RWPE2 (cell line): ENCODE results near the gene PLVAP.

ENCODE experiments used
- ATAC-seq: fragments of 200-7000 bp; cut with Tn5 transposase; 3 replicates; pipeline ENCODE4 v1.9.1; 2021; ENCODE audit warnings: low read depth
- DNase-seq: peaks from one replicate; pipeline ENCODE4 v3.0.0-alpha.2; 2020; ENCODE audit warnings: low spot score
- H3K27ac ChIP-seq: fragments of 450-650 bp; 2 replicates; pipeline ENCODE4 v1.5.1; 2017; ENCODE audit warnings: mild to moderate bottlenecking; ENCODE audit not compliant: poor library complexity, severe bottlenecking
- H3K27me3 ChIP-seq: fragments of 250-450 bp; sonication (Bioruptor Pico); 2 replicates; pipeline ENCODE4 v1.5.1; 2021; ENCODE audit warnings: mild to moderate bottlenecking, moderate library complexity; ENCODE audit not compliant: insufficient read depth, poor library complexity, severe bottlenecking
- H3K36me3 ChIP-seq: fragments of 250-450 bp; sonication (Bioruptor Pico); 2 replicates; pipeline ENCODE4 v1.5.1; 2020; ENCODE audit warnings: low read depth, mild to moderate bottlenecking, moderate library complexity
- H3K4me1 ChIP-seq: fragments of 250-450 bp; sonication (Bioruptor Pico); 2 replicates; pipeline ENCODE4 v1.5.1; 2021; ENCODE audit warnings: mild to moderate bottlenecking, moderate library complexity; ENCODE audit not compliant: insufficient read depth, poor library complexity, severe bottlenecking
- H3K4me3 ChIP-seq: fragments of 250-450 bp; sonication (Bioruptor Pico); 2 replicates; pipeline ENCODE4 v1.5.1; 2021; ENCODE audit warnings: mild to moderate bottlenecking, moderate library complexity; ENCODE audit not compliant: severe bottlenecking
- H3K9me3 ChIP-seq: fragments of 250-450 bp; sonication (Bioruptor Pico); 2 replicates; pipeline ENCODE4 v1.5.1; 2021; ENCODE audit warnings: mild to moderate bottlenecking, moderate library complexity; ENCODE audit not compliant: severe bottlenecking
- TF ChIP-seq, protein P1 (sequence below): fragments of 450-650 bp; IDR thresholded peaks from one replicate; pipeline ENCODE4 v1.5.1; 2017; ENCODE audit warnings: mild to moderate bottlenecking, moderate library complexity; ENCODE audit not compliant: poor library complexity, severe bottlenecking

PLVAP gene

DNA sequence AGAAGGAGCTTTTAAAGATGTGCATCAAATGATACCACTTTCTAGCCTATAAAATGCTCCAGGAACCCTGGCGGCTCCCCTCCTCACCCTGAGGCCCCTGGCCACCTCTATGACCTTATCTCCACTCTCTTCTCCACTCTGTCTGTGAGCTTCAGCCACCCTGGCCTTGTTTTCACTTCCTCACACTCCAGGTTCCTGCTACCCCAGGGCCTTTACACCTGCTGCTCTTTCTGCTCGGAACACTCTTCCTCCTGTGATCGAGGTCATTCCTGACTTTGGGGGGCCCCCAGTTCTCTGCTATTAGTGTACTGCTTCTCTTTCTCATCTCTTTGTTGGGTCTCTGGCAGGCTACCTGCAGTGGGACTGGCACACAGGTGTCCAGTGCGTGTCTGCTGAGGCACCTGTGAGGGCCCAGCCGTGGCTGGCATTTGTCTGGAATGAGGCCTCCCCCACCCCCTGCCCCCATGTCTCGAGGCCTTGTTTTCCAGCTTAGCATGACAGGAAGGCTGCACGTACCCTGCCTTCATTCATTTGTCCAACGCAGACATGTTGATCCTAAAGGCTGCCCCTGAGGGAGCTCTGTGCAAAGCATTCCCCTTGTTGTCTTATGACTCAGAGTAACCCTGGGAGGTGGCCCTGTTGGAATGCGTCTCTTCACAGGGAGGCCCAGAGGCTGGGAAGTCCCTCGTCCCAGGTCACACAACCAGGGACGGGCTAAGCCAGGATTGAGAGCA, 65.5 kb downstream of the PLVAP start:
- H3K4me1 ChIP-seq: peaks cover 9% of the 10 kb centered on the region
- ATAC-seq: peak; percentile 46; the same call in 2 of the 3 replicates
- no peaks in the 10 kb centered on the region for H3K9me3 ChIP-seq
- H3K27me3 ChIP-seq: no peaks in the 10 kb centered on the region
- no peak overlapping the region for H3K4me3 ChIP-seq
- H3K27ac ChIP-seq: peak overlapping the region; percentile 66
- peaks cover 34% of the 10 kb centered on the region for H3K36me3 ChIP-seq
- no peak for DNase-seq
- TF ChIP-seq, protein P1, sequence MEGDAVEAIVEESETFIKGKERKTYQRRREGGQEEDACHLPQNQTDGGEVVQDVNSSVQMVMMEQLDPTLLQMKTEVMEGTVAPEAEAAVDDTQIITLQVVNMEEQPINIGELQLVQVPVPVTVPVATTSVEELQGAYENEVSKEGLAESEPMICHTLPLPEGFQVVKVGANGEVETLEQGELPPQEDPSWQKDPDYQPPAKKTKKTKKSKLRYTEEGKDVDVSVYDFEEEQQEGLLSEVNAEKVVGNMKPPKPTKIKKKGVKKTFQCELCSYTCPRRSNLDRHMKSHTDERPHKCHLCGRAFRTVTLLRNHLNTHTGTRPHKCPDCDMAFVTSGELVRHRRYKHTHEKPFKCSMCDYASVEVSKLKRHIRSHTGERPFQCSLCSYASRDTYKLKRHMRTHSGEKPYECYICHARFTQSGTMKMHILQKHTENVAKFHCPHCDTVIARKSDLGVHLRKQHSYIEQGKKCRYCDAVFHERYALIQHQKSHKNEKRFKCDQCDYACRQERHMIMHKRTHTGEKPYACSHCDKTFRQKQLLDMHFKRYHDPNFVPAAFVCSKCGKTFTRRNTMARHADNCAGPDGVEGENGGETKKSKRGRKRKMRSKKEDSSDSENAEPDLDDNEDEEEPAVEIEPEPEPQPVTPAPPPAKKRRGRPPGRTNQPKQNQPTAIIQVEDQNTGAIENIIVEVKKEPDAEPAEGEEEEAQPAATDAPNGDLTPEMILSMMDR: no peak

DNA sequence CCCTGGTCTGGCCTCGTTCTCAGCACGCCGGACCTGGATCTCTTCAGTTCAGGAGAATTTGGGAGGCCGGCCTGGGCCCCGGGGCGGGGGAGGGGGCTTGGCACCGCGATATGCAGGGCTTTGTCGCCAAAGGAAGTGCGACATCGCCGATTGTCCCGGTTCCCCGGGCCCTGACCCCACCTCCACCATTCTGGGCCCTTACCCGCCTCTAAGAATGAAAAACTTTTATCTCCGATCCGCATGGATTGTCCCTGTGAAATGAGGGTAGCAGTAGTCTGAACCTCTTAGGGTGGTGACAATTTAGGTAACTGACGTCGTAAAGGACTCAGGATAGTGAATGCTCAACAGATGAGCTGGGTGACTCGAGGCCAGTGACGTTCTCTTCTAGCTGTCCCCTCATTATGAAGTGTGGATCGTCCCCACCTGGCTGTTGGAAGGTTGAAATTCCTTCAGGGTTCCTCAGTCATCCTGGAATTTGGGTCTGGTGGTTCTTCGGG, 67.1 kb downstream of the PLVAP start:
- ATAC-seq (no peak), DNase-seq (no peak)
- H3K27me3 ChIP-seq: no peaks in the 10 kb centered on the region
- H3K36me3 ChIP-seq: peaks cover 24% of the 10 kb centered on the region
- peak overlapping the region; percentile 66 for H3K27ac ChIP-seq
- peaks cover 9% of the 10 kb centered on the region for H3K4me1 ChIP-seq
- TF ChIP-seq, protein P1: no peak
- peak overlapping the region; percentile 60 for H3K4me3 ChIP-seq
- H3K9me3 ChIP-seq: no peaks in the 10 kb centered on the region

DNA sequence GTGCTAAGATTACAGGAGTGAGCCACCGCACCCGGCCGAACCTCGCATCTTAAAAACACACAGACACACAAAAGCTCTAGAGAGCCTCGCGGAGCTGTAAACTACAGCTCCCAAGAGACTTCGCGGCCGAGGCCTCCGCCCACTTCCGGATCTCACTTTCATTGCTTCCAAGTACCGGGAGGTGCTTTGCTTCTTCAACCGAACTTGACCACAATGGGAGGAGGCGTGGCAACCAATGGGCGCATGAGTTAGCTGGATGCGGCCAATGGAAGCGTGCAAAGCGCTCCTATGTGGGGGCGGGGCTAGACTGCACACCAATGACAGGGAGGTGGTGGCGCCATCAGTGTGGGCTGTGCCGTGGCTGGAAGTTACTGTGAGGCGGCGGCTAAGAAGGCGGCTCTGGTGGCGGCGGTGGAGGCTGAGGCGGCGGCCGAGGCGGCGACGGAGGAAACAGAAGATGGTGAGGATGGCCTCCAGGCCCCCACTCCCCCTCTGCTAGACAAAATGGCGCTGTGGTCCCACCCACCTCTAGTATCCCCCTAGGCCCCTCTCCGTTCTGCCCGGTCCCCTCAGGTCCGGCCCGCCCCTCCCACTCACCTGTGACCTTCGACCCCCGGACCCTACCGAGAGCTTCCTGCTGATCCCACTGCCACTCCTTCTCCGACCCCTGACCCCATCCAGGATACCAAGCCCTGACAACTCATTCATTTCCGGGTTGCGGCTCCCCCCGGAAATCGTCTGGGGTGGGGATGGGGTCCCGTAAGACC, 67.8 kb downstream of the PLVAP start, which contains the start of gene DDA1:
DDA1 (plus strand) TSS at position 366 of the 767 bp plus-strand sequence; CDS start at position 458, 92 bp downstream.
- peaks cover 11% of the 10 kb centered on the region for H3K4me1 ChIP-seq
- TF ChIP-seq, protein P1: no peak
- peaks cover 19% of the 10 kb centered on the region for H3K36me3 ChIP-seq
- peak; percentile 80 for ATAC-seq
- H3K27ac ChIP-seq: peak within 1 kb of the TSS; percentile 66
- H3K27me3 ChIP-seq: no peaks in the 10 kb centered on the region
- peak; percentile 99 for DNase-seq
- peak within 1 kb of the TSS; percentile 60 for H3K4me3 ChIP-seq
- no peaks in the 10 kb centered on the region for H3K9me3 ChIP-seq

DNA sequence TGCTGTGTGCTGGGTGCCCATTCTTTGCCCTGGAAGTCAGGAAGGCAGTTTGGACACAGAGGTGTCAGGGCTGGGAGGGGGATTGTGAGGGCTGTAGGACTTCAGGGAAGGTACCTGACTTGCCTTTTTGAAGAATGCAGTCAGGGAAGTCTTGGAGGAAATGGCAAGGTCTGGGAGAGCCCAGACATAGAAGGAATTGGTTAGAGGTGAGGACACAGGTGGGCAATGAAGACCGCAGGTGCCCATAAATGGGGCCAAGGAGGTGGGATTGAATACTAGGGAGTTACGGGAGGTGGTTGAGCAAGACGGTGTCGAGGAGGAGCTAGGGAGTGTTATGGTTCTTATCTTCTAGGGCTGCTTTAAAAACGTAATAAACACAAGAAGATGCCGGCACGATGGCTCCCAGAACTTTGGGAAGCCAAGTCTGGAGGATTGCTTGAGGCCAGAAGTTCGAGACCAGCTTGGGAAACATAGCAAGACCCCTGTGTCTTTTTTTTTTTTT, 69.2 kb downstream of the PLVAP start:
- Histone ChIP-seq H3K9me3 (no peaks in the 10 kb centered on the region), H3K4me1 (peaks cover 11% of the 10 kb centered on the region), H3K27me3 (no peaks in the 10 kb centered on the region), H3K4me3 (no peak overlapping the region), H3K36me3 (peaks cover 10% of the 10 kb centered on the region; the same call in 1 of the 2 replicates), H3K27ac (no peak overlapping the region)
- no peak for ATAC-seq
- no peak for DNase-seq
- TF ChIP-seq, protein P1: no peak
